ENCODE results near the gene RRP1.
A peak's percentile ranks its signal among the peaks of the same experiment; 100 is the strongest.

Gene RRP1

GRCh38 chr21:43771199-43771675, 18.1 kb upstream of the RRP1 start:
- H3K9me3 ChIP-seq (ENCODE audit: severe bottlenecking), result no peaks in the 10 kb centered on the region
- ATAC-seq (ENCODE audit: low read depth) (no peak), DNase-seq (ENCODE audit: low spot score) (peak; percentile 38)
- H3K36me3 ChIP-seq (ENCODE audit: low read depth), result peaks cover 19% of the 10 kb centered on the region
- no peak for TF ChIP-seq CTCF (IDR thresholded peaks at IDR 0.05; ENCODE audit: poor library complexity, severe bottlenecking)
- no peak overlapping the region for H3K27ac ChIP-seq (ENCODE audit: poor library complexity, severe bottlenecking)
- no peak overlapping the region for H3K4me3 ChIP-seq (ENCODE audit: severe bottlenecking)
- H3K27me3 ChIP-seq (ENCODE audit: insufficient read depth, poor library complexity, severe bottlenecking), result no peaks in the 10 kb centered on the region
- peaks cover 15% of the 10 kb centered on the region for H3K4me1 ChIP-seq (ENCODE audit: insufficient read depth, poor library complexity, severe bottlenecking)

- no peaks in the 10 kb centered on the region for H3K27me3 ChIP-seq (ENCODE audit: insufficient read depth, poor library complexity, severe bottlenecking)
- no peak overlapping the region for H3K4me3 ChIP-seq (ENCODE audit: severe bottlenecking)
- H3K27ac ChIP-seq (ENCODE audit: poor library complexity, severe bottlenecking), result no peak overlapping the region
- no peak for TF ChIP-seq CTCF (IDR thresholded peaks at IDR 0.05; ENCODE audit: poor library complexity, severe bottlenecking)
- H3K9me3 ChIP-seq (ENCODE audit: severe bottlenecking), result no peaks in the 10 kb centered on the region
- peaks cover 15% of the 10 kb centered on the region for H3K4me1 ChIP-seq (ENCODE audit: insufficient read depth, poor library complexity, severe bottlenecking)
- ATAC-seq (ENCODE audit: low read depth), result no peak
- DNase-seq (ENCODE audit: low spot score), result no peak
- H3K36me3 ChIP-seq (ENCODE audit: low read depth), result peaks cover 19% of the 10 kb centered on the region
Observed at GRCh38 chr21:43771698-43772424, 17.5 kb upstream of the RRP1 start.

DNA sequence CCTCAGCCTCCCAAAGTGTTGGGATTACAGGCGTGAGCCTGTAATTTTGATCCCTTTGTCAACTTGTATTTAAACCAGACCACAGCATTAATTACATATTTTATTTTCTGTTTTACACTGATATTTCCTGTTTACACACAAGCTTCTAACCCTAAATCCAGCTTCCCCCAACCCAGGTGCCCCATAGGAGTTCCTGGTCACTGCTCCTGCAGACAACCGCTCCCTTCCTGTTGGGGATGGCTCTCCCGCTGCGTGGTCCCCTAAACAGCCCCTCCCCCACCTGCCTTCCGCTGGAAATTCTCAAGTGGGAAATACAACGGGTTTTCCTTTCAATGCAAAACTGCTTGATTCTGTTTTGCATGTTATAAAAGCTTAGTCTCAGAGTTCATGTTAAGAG, 17.0 kb upstream of the RRP1 start:
- peaks cover 15% of the 10 kb centered on the region for H3K4me1 ChIP-seq (ENCODE audit: insufficient read depth, poor library complexity, severe bottlenecking)
- DNase-seq (ENCODE audit: low spot score), result no peak
- no peaks in the 10 kb centered on the region for H3K9me3 ChIP-seq (ENCODE audit: severe bottlenecking)
- no peaks in the 10 kb centered on the region for H3K27me3 ChIP-seq (ENCODE audit: insufficient read depth, poor library complexity, severe bottlenecking)
- no peak for TF ChIP-seq CTCF (IDR thresholded peaks at IDR 0.05; ENCODE audit: poor library complexity, severe bottlenecking)
- H3K36me3 ChIP-seq (ENCODE audit: low read depth), result peaks cover 19% of the 10 kb centered on the region
- H3K27ac ChIP-seq (ENCODE audit: poor library complexity, severe bottlenecking), result no peak overlapping the region
- no peak overlapping the region for H3K4me3 ChIP-seq (ENCODE audit: severe bottlenecking)
- no peak for ATAC-seq (ENCODE audit: low read depth)

DNA sequence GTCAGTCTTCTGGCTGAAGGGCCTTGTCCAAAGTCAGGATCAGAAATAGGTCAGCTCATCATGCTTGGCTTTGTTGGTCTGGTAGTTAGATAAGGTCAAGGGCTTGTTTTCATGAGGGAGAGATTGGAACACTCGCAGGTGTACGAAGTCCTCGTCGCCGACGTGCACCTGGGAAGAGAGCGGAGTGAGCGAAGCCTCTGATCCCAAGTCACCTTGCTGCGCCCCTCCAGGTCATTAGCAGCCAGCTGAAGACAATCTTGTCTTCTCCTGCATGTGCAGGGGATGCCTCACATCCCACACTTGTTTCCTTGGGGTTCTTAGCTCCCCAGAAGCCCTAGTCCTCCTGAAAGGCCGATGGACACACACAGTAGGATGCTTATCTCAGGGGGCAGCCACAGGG, 15.2 kb upstream of the RRP1 start:
- Histone ChIP-seq H3K9me3 (ENCODE audit: severe bottlenecking) (no peaks in the 10 kb centered on the region), H3K27me3 (ENCODE audit: insufficient read depth, poor library complexity, severe bottlenecking) (no peaks in the 10 kb centered on the region), H3K4me3 (ENCODE audit: severe bottlenecking) (no peak overlapping the region), H3K27ac (ENCODE audit: poor library complexity, severe bottlenecking) (no peak overlapping the region), H3K36me3 (ENCODE audit: low read depth) (peaks cover 19% of the 10 kb centered on the region), H3K4me1 (ENCODE audit: insufficient read depth, poor library complexity, severe bottlenecking) (no peaks in the 10 kb centered on the region)
- DNase-seq (ENCODE audit: low spot score), result no peak
- no peak for TF ChIP-seq CTCF (IDR thresholded peaks at IDR 0.05; ENCODE audit: poor library complexity, severe bottlenecking)
- no peak for ATAC-seq (ENCODE audit: low read depth)

DNA sequence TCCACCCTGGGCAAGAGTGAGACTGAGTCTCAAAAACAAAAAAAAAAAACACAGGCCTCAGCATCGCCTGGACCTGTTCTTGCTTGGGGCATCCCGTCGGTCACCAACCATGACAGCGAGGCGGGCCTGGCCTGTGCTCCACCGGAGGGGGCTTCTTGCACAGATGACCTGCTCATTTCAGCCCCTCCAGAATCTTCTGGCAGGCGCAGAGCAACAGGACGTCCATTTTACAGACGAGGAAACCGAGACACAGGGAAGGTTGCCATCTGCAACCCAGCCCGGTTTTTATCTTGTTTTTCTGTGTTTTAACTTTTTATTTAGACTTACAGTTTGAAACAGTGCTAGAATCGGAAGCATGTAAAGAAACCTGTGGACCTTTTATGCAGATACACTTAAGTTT, 14.2 kb upstream of the RRP1 start:
- no peak for DNase-seq (ENCODE audit: low spot score)
- no peaks in the 10 kb centered on the region for H3K9me3 ChIP-seq (ENCODE audit: severe bottlenecking)
- no peaks in the 10 kb centered on the region for H3K4me1 ChIP-seq (ENCODE audit: insufficient read depth, poor library complexity, severe bottlenecking)
- H3K27me3 ChIP-seq (ENCODE audit: insufficient read depth, poor library complexity, severe bottlenecking), result no peaks in the 10 kb centered on the region
- no peak for TF ChIP-seq CTCF (IDR thresholded peaks at IDR 0.05; ENCODE audit: poor library complexity, severe bottlenecking)
- H3K4me3 ChIP-seq (ENCODE audit: severe bottlenecking), result peak overlapping the region; percentile 62
- peak overlapping the region; percentile 62 for H3K27ac ChIP-seq (ENCODE audit: poor library complexity, severe bottlenecking)
- no peak for ATAC-seq (ENCODE audit: low read depth)
- peaks cover 19% of the 10 kb centered on the region for H3K36me3 ChIP-seq (ENCODE audit: low read depth)
